ENCODE measurements around the gene GPC6. TPM values are rescaled to one million over a fixed set of nuclear protein-coding genes. Genes with fewer than 3 reads are reported as not detected.

The GPC6 gene
- total RNA-seq, 1 donor from 2014 or later, result 13.8 TPM

- no peak overlapping the region for H3K4me3 ChIP-seq
- H3K4me1 ChIP-seq, result no peaks in the 10 kb centered on the region
- H3K27me3 ChIP-seq, result no peaks in the 10 kb centered on the region
- TF ChIP-seq POLR2A (IDR thresholded peaks at IDR 0.05) (no peak), POLR2AphosphoS5 (IDR thresholded peaks at IDR 0.05; ENCODE audit: insufficient read depth in 1 of 2, low read depth in 1 of 2) (no peak), CTCF (IDR thresholded peaks at IDR 0.05) (no peak)
- H3K36me3 ChIP-seq, result no peaks in the 10 kb centered on the region
- no peak overlapping the region for H3K27ac ChIP-seq
- no peaks in the 10 kb centered on the region for H3K9me3 ChIP-seq
- intact Hi-C loops (cut with DNase I), result no loop called here
- DNase-seq (ENCODE audit: extremely low spot score in 2 of 2), result no peak
Observed at GRCh38 chr13:93853912-93854311, 627.3 kb downstream of the GPC6 start.

GRCh38 chr13:93857126-93857525 is 630.5 kb downstream of the GPC6 start:
- intact Hi-C loops (cut with DNase I), result no loop called here
- no peak overlapping the region for H3K27ac ChIP-seq
- TF ChIP-seq POLR2AphosphoS5 (IDR thresholded peaks at IDR 0.05; ENCODE audit: insufficient read depth in 1 of 2, low read depth in 1 of 2) (no peak), POLR2A (IDR thresholded peaks at IDR 0.05) (no peak), CTCF (IDR thresholded peaks at IDR 0.05) (no peak)

GRCh38 chr13:93859716-93860115 is 633.1 kb downstream of the GPC6 start:
- Histone ChIP-seq H3K36me3 (no peaks in the 10 kb centered on the region), H3K4me3 (no peak overlapping the region), H3K4me1 (no peaks in the 10 kb centered on the region), H3K27me3 (no peaks in the 10 kb centered on the region), H3K27ac (no peak overlapping the region), H3K9me3 (no peaks in the 10 kb centered on the region)
- no peak for DNase-seq (ENCODE audit: extremely low spot score in 2 of 2)
- intact Hi-C loops (cut with DNase I), result no loop called here
- TF ChIP-seq CTCF (IDR thresholded peaks at IDR 0.05), result no peak
- no peak for TF ChIP-seq POLR2A (IDR thresholded peaks at IDR 0.05)

More at GRCh38 chr13:93857126-93857525, 630.5 kb downstream of the GPC6 start:
- Histone ChIP-seq H3K4me1 (no peaks in the 10 kb centered on the region), H3K4me3 (no peak overlapping the region), H3K36me3 (no peaks in the 10 kb centered on the region), H3K27me3 (no peaks in the 10 kb centered on the region), H3K9me3 (no peaks in the 10 kb centered on the region)
- no peak for DNase-seq (ENCODE audit: extremely low spot score in 2 of 2)

- intact Hi-C loops (cut with DNase I), result no loop called here
- Histone ChIP-seq H3K4me3 (no peak overlapping the region), H3K27me3 (no peaks in the 10 kb centered on the region), H3K27ac (no peak overlapping the region), H3K4me1 (no peaks in the 10 kb centered on the region), H3K36me3 (no peaks in the 10 kb centered on the region), H3K9me3 (no peaks in the 10 kb centered on the region)
- no peak for DNase-seq (ENCODE audit: extremely low spot score in 2 of 2)
- TF ChIP-seq POLR2A (IDR thresholded peaks at IDR 0.05) (no peak), CTCF (IDR thresholded peaks at IDR 0.05) (no peak), POLR2AphosphoS5 (IDR thresholded peaks at IDR 0.05; ENCODE audit: insufficient read depth in 1 of 2, low read depth in 1 of 2) (no peak)
Observed at GRCh38 chr13:93861818-93862217, 635.2 kb downstream of the GPC6 start.

GRCh38 chr13:93862259-93862658 is 635.7 kb downstream of the GPC6 start:
- intact Hi-C loops (cut with DNase I), result no loop called here
- H3K36me3 ChIP-seq, result no peaks in the 10 kb centered on the region
- no peaks in the 10 kb centered on the region for H3K9me3 ChIP-seq
- no peak overlapping the region for H3K4me3 ChIP-seq
- H3K4me1 ChIP-seq, result no peaks in the 10 kb centered on the region
- no peak for DNase-seq (ENCODE audit: extremely low spot score in 2 of 2)
- TF ChIP-seq POLR2AphosphoS5 (IDR thresholded peaks at IDR 0.05; ENCODE audit: insufficient read depth in 1 of 2, low read depth in 1 of 2) (no peak), CTCF (IDR thresholded peaks at IDR 0.05) (no peak), POLR2A (IDR thresholded peaks at IDR 0.05) (no peak)
- H3K27me3 ChIP-seq, result no peaks in the 10 kb centered on the region
- no peak overlapping the region for H3K27ac ChIP-seq

Data from vagina (tissue), 2 donors.